GM19035 (cell line): ENCODE results near the gene ASAP3.

Experiments
- ATAC-seq: cut with Tn5 transposase; IDR thresholded peaks from one replicate; pipeline ENCODE4 v1.9.1; 2021; ENCODE audit not compliant: unreplicated experiment

Gene ASAP3

DNA sequence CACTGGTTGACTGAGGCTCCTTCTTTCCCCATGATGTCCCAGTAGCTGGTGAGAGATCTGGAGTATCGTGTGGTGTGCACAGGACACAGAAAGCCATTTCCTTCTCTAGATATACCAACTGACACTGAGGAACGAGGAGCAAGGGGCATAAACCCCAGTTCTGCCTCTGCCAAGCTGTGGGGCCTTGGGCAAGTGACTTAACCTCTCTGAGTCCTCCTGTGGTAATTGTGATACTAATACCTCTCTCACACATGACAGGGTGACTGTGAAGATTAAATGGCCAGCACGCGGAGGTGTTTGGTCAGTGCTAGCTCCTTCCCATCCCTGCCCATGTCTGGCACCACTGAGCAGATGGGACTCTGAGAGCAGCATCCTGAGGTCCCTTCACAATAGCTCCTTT is 33.1 kb downstream of the ASAP3 start:
- ATAC-seq = no peak

GRCh38 chr1:23449958-23450357 is 34.0 kb downstream of the ASAP3 start:
- ATAC-seq = no peak

DNA sequence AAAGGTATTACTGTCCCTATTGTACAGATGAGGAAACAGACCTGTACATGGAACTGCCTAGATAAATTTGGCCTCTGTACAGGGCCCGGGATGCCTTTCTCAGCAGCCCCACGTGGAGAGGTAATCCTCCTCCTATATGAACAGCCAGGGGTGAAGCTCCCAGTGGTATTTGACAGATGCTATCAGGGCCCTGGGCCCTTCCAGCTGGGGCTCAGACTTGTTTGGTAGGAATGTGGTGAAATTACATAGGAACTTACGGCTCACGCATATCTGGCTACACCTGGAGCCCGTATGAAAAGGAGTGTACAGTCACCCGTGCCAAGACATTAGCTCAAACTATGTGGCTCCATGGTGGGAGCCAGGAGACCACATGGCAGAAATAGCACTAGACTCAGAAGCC is 34.7 kb downstream of the ASAP3 start:
- no peak for ATAC-seq

DNA sequence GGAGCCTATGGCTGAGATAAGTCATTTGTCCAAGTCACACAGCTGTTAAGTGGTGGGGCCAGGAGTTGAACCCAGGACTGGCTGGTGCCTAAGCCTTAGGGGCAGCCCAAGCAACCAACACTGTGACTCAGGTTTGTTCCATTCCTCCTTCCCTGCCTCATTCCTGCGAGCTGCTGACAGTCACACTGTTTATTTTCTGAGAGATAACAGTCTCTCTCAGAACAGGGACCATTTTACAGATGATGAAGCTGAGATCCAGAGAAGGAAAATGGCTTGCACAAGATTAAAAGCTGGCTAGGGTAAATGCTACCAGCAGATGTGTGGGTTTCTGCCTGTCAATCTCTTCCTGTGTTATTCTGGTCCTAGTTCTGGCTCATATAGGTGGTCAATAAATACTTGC is 35.1 kb downstream of the ASAP3 start:
- no peak for ATAC-seq

GRCh38 chr1:23446661-23447310 is 37.2 kb downstream of the ASAP3 start:
- ATAC-seq = no peak

DNA sequence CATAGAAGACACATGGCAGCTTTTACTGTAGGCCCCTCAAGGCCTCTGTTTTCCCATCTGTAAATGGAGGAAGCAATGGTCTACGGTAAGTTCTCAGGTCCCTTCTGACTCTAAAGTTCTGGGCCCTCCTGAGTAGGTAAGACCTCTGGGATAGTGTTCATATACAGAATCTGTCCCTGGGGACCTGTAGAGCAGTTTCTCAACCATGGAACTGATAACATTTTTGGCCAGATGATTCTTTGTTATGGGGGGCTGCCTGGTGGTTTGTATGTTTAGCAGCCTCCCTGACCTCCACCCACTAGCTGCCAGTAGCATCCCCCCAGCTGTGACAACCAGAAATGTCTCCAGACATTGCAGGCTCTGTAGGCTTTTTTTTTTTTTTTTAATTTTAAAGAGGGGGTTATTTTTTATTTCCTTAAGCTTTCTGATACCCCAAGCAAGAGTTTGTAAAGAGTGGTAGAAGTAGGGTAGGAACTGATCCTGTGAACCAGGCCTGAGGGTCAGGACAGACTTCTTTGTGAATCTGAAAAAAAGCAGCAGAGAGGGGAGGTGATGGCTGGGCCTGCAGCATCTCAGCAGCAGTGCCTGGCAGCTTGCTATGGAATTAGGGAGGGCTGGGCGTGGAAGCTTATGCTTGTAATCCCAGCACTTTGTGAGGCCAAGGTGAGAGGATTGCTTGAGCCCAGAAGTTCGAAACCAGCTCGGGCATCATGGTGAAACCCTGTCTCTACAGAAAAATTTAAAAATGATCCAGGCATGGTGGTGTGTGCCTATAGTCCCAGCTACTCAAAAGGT is 39.2 kb downstream of the ASAP3 start:
- ATAC-seq = no peak

- ATAC-seq = no peak
Measured at GRCh38 chr1:23444104-23444533, 39.9 kb downstream of the ASAP3 start.

DNA sequence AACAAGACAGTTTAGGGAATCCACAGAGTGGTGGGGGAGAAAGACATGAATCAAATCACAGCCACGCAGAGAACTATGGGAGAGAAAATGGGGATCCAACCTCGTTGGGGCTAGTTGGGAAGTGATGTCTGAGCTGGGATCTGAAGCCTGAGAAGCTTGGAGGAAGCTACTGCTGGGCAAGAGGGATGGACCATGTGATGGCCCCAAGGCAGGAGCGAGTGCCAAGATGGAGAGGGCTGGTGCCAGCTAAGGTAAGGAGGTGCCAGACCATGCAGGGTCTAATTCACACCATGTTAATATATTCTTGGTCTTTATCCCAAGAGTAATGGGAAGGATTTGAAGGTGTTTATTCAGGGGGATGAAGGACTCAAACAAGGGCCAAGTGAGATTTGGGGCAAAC is 41.2 kb downstream of the ASAP3 start:
- ATAC-seq = no peak

DNA sequence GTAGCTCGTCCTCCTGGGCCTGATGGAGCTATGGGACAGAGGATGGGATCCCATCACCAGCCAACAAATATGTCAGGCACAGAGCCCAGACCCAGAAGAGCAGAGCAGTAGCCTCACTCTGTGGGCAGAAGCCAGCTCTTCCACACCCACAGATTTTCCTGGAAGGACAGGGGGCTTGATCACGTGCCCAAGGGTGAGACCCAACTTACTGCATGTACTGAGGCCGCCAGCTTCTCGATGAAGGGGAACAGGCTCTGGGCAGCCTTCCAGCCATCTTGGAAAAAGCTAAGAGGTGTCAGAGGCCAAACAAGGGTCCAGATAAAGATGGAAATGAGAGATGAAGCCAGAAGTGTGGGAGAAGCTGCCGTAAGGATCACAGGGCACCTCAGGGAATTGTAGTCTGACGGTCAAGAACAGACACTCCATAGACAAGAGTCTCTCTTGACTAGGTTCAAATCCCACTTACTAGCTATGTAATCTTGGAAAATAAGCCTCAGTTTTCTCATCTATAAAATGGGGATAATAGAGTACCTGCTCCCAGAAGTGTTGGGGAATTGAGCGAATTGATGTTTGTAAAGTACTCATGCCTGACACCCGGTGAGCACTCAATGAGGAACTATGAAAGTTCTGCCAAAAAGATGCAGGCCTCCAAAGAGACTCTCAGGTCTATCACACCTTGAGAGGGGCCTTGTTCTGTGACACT is 42.4 kb downstream of the ASAP3 start:
- no peak for ATAC-seq

DNA sequence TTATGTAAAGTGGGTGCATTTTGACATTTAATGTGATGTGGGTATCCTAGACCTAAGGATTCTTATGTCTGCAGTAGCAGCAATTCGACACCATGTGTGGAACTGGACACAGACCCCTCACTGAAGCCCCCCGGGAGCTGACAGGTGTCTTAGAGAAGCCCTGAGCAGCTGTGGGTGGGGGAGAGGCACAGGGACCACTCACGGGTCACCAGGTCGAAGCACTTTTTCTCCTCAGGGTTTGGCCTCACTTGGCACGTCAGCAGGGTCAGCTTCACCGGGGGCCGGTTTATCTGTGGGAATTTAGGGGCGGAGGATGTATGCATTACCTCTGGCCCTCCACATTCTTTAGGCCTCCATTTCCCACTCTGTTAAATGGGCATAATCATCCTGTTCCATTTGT is 45.4 kb downstream of the ASAP3 start:
- no peak for ATAC-seq

GRCh38 chr1:23437355-23437664 is 46.7 kb downstream of the ASAP3 start:
- ATAC-seq = no peak

DNA sequence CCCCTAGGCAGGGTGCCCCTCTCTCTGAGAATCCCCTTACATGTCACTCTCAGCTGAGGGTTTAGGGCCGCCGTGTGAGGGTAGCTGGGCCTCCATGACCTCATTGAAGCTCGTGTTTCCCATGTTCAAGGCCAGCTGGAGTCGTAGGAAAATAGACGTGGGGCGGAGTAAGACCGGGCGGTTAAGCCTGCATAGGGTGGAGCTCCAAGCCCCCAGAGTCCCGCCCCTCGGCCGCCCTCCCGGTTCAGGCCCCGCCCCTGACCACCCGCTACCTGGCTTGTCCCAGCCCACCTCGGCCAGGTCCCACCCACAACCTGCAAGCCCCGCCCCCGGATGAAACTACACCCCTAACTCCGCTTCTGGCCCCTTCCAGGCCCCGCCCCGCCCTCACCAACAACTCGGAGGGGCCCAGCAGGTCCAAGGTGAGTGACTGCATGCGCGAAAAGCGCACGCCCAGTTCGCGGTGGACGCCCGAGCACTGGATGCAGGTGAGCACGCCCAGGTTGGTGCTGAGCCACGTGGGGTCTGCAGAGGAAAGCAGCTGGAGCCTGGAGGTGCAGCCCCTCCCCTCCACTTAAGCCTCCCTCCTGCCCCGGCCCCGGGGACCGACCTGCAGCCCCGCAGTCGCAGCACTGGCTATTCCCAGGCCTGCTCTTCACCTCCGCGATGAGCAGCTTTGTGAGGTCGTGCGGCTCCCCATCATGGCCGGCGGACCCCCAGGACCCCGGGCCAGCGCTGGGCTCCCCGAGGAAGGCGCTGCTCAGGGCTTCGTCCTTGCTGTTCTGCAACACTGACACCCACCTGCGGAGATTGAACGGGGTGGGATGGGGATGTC is 47.2 kb downstream of the ASAP3 start:
- no peak for ATAC-seq

GRCh38 chr1:23434260-23434775 is 49.7 kb downstream of the ASAP3 start:
- no peak for ATAC-seq

GRCh38 chr1:23433122-23433521 is 50.9 kb downstream of the ASAP3 start:
- ATAC-seq = no peak

- ATAC-seq = no peak
Measured at GRCh38 chr1:23431431-23431830, 52.5 kb downstream of the ASAP3 start.

DNA sequence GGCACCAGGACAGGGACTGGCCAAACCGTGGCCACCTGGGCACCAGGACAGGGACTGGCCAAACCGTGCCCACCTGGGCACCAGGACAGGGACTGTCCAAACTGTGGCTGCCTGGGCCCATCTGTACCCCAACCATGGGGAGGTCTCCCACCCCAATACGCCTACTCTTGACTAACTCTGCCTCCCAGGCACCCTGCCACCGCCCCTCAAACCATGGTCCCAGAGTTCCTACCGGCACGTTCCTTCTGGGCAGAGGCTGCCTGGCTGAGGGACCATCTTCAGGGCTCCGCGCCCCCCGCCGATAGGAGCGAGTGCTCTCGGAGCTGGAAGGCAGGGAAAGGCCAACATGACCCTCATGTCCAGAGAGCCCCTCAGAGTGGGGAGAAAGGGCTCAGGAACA is 53.2 kb downstream of the ASAP3 start:
- ATAC-seq = no peak

DNA sequence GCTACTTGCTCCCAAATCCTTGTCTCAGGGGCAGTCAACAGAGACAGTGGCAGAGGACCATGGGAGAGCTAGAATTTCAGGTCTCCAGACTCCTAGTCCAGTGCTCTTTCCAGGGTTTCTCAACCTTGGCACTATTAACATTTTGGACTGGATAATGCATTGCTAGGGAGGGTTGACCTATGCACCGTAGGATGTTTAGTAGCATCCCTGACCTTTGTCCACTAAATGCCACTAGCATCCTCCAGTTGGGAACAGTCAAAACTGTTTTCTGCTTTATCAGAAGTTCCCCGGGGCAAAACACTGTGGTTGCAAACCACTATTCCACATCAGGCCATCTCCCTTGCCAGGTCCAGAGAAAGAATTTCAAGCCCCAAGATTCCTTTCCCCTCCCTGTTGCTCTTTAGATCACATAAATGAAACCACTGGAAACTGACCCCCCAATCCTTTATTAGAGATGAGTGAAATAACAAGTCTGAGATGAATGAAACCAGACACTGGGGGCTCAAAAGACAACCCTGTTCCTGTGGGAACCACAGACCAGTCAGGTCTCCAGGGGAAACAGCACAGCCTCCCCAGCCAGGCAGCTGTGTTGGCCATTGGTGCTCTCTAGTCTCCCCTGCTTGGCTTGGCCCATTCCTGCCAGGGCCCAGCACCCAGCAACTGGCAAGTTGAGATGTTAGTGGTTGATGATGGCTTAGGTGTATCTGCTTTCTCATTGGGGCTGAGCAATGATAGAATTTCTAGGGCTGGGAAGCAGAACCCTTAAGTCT is 55.7 kb downstream of the ASAP3 start:
- no peak for ATAC-seq

GRCh38 chr1:23427550-23427949 is 56.4 kb downstream of the ASAP3 start:
- ATAC-seq = no peak

- no peak for ATAC-seq
Measured at GRCh38 chr1:23426828-23427227, 57.2 kb downstream of the ASAP3 start.

DNA sequence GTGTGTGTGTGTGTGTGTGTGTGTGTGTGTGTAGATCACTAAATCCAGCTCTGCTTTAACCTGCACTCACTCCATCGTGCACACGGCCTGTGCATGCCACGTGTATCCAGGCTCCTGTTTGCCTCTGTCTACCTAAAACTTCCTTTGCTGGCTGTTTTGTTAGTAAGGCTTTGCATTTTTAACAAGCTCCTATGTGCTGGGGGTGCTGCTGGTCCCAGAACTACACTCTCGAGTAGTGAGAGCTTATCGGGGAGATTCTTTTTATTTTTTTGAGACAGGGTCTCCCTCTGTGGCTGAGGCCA is 58.8 kb downstream of the ASAP3 start:
- ATAC-seq = no peak
